Gastrocnemius medialis (tissue), 4 donors: ENCODE results near the gene CAPN5. TPM values are rescaled to one million over a fixed set of nuclear protein-coding genes. Genes with fewer than 3 reads are reported as not detected.

ENCODE experiments used
- ATAC-seq, 2 donors: fragments of 150-250 bp; one replicate each; pipeline ENCODE4 v1.9.1; 2016
- DNase-seq, 2 donors: peaks; one replicate each; pipeline ENCODE4 v3.0.0-alpha.2; 2019
- H3K27ac ChIP-seq, 4 donors: fragments of 200-600 bp; sonication (generic); 1 replicate in 1 of 4; 2 replicates in 3 of 4; pipeline ENCODE4 v1.5.1; 2016 to 2018; ENCODE audit warnings: mild to moderate bottlenecking in 2 of 4, moderate library complexity in 1 of 4
- H3K27me3 ChIP-seq, 3 donors: fragments of 200-600 bp; sonication (generic) in 2 of 3; 1 replicate in 1 of 3; 2 replicates in 2 of 3; pipeline versions ENCODE4 v1.5.1 to v1.6.0; 2016 to 2019; ENCODE audit warnings: mild to moderate bottlenecking in 1 of 3, moderate library complexity in 1 of 3
- H3K36me3 ChIP-seq, 2 donors: fragments of 200-600 bp; sonication (generic) in 1 of 2; one replicate each; pipeline ENCODE4 v1.5.1; 2017 to 2018
- H3K4me1 ChIP-seq, 2 donors: fragments of 200-600 bp; sonication (generic) in 1 of 2; one replicate each; pipeline ENCODE4 v1.5.1; 2016 to 2017; ENCODE audit warnings: mild to moderate bottlenecking in 2 of 2
- H3K4me3 ChIP-seq, 4 donors: fragments of 200-600 bp; sonication (generic) in 3 of 4; 1 replicate in 1 of 4; 2 replicates in 3 of 4; pipeline ENCODE4 v1.5.1; 2016 to 2019; ENCODE audit warnings: mild to moderate bottlenecking in 2 of 4
- H3K9me3 ChIP-seq, 3 donors: fragments of 200-600 bp; sonication (generic) in 2 of 3; 1 replicate in 1 of 3; 2 replicates in 2 of 3; pipeline ENCODE4 v1.5.1; 2016 to 2019
- CTCF ChIP-seq, 5 experiments: fragments of 450-650 bp in 3 of 5; fragments of 200-600 bp in 2 of 5; sonication (generic) in 2 of 5; IDR thresholded peaks in 4 of 5; conservative IDR thresholded peaks in 1 of 5; 1 replicate in 4 of 5; 2 replicates in 1 of 5; pipeline ENCODE4 v1.5.1; 2016 to 2019; ENCODE audit warnings: antibody characterized with exemption in 5 of 5, mild to moderate bottlenecking in 3 of 5, moderate library complexity in 3 of 5
- POLR2A ChIP-seq, 2 donors: fragments of 450-650 bp; IDR thresholded peaks; one replicate each; pipeline ENCODE4 v1.6.1; 2017; ENCODE audit warnings: antibody characterized with exemption in 2 of 2, mild to moderate bottlenecking in 2 of 2, moderate library complexity in 2 of 2
- in situ Hi-C, 4 donors: fragments of 200-750 bp; cut with MboI; loops; one replicate each; pipeline versions ENCODE4 v1.15.0 to v1.8.0; 2017; ENCODE audit warnings: low sequenced_read_pairs in 4 of 4
- intact Hi-C: fragments of 100-400 bp; cut with DNase I; formaldehyde crosslinking; loops from one replicate; pipeline ENCODE4 v1.15.1; 2023; ENCODE audit warnings: low total_unique reads
- total RNA-seq, 4 donors: library from RNA; depleted of rRNA; stranded (reverse); fragments of >200 nt; gene quantifications; one replicate each; pipeline versions ENCODE4 v1.1.0 to v1.2.3, GENCODE V29; 2016

Gene CAPN5
- total RNA-seq, 4 donors from 2014 or later: 0.58 to 12.4 (median 1.5) TPM

GRCh38 chr11:77123591-77123990 is 56.8 kb downstream of the CAPN5 start:
- DNase-seq: no peak
- intact Hi-C loops: loop anchor here (10.0 kb wide), 1 partner anchor 351 kb away; the partner anchor contains the start of gene PAK1
- Histone ChIP-seq H3K36me3 (no peaks in the 10 kb centered on the region), H3K4me3 (no peak overlapping the region), H3K27me3 (no peaks in the 10 kb centered on the region), H3K4me1 (peaks cover 3 to 10% of the 10 kb centered on the region in 2 donors), H3K27ac (no peak overlapping the region), H3K9me3 (no peaks in the 10 kb centered on the region)
- ATAC-seq: no peak
- in situ Hi-C loops: loop anchor here in 2 of 4 donors (10.0 kb wide), 2 partner anchors 61 to 71 kb away; no protein-coding TSS in a partner anchor
- TF ChIP-seq CTCF (IDR thresholded peaks at IDR 0.05 in 4 of 5, conservative IDR thresholded peaks at IDR 0.05 in 1 of 5) (no peak), POLR2A (IDR thresholded peaks at IDR 0.05) (no peak)

- DNase-seq (no peak), ATAC-seq (no peak)
- H3K9me3 ChIP-seq: no peaks in the 10 kb centered on the region
- H3K36me3 ChIP-seq: no peaks in the 10 kb centered on the region
- H3K27ac ChIP-seq: no peak overlapping the region
- TF ChIP-seq POLR2A (IDR thresholded peaks at IDR 0.05) (no peak), CTCF (IDR thresholded peaks at IDR 0.05 in 4 of 5, conservative IDR thresholded peaks at IDR 0.05 in 1 of 5) (no peak)
- no peaks in the 10 kb centered on the region for H3K27me3 ChIP-seq
- in situ Hi-C loops (loop anchor here in 2 of 4 donors (10.0 kb wide), 2 partner anchors 61 to 71 kb away; no protein-coding TSS in a partner anchor), intact Hi-C loops (loop anchor here (10.0 kb wide), 1 partner anchor 351 kb away; the partner anchor contains the start of gene PAK1)
- peaks cover 3 to 10% of the 10 kb centered on the region in 2 donors for H3K4me1 ChIP-seq
- no peak overlapping the region for H3K4me3 ChIP-seq
These were observed 57.3 kb downstream of the CAPN5 start for GRCh38 chr11:77124041-77124440.

- Histone ChIP-seq H3K4me1 (peaks cover 3 to 6% of the 10 kb centered on the region in 2 donors), H3K36me3 (no peaks in the 10 kb centered on the region), H3K27ac (no peak overlapping the region), H3K9me3 (no peaks in the 10 kb centered on the region), H3K27me3 (no peaks in the 10 kb centered on the region), H3K4me3 (no peak overlapping the region)
- ATAC-seq: no peak
- in situ Hi-C loops: loop anchor here in 2 of 4 donors (10.0 kb wide), 2 partner anchors 60 to 70 kb away; no protein-coding TSS in a partner anchor
- intact Hi-C loops: loop anchor here (10.0 kb wide), 1 partner anchor 350 kb away; the partner anchor contains the start of gene PAK1
- TF ChIP-seq POLR2A (IDR thresholded peaks at IDR 0.05): no peak
- no peak for TF ChIP-seq CTCF (IDR thresholded peaks at IDR 0.05 in 4 of 5, conservative IDR thresholded peaks at IDR 0.05 in 1 of 5)
- DNase-seq: no peak
These were observed 57.7 kb downstream of the CAPN5 start for GRCh38 chr11:77124488-77124887.

GRCh38 chr11:77125191-77125590 is 58.4 kb downstream of the CAPN5 start:
- intact Hi-C loops: loop anchor here (10.0 kb wide), 1 partner anchor 350 kb away; the partner anchor contains the start of gene PAK1
- ATAC-seq: no peak
- Histone ChIP-seq H3K4me1 (peaks cover 0 to 3% of the 10 kb centered on the region in 2 donors), H3K4me3 (no peak overlapping the region), H3K27ac (no peak overlapping the region), H3K27me3 (no peaks in the 10 kb centered on the region), H3K36me3 (no peaks in the 10 kb centered on the region), H3K9me3 (no peaks in the 10 kb centered on the region)
- in situ Hi-C loops: loop anchor here (5.0 to 10.0 kb wide), 3 partner anchors 60 to 70 kb away; no protein-coding TSS in a partner anchor
- DNase-seq: no peak
- TF ChIP-seq POLR2A (IDR thresholded peaks at IDR 0.05) (no peak), CTCF (IDR thresholded peaks at IDR 0.05 in 4 of 5, conservative IDR thresholded peaks at IDR 0.05 in 1 of 5) (no peak)
